HepG2 (cell line): ENCODE results near the gene INHBB. TPM values are rescaled to one million over a fixed set of nuclear protein-coding genes. Genes with fewer than 3 reads are reported as not detected.

ENCODE experiments used
- GLI4 ChIP-seq: sonication (generic); formaldehyde crosslinking; IDR thresholded peaks from 2 replicates; pipeline ENCODE4 v1.5.1; 2020; ENCODE audit warnings: missing genetic modification reagents, mild to moderate bottlenecking, moderate library complexity, borderline replicate concordance
- HDAC2 ChIP-seq: sonication (generic); formaldehyde crosslinking; IDR thresholded peaks from 2 replicates; pipeline ENCODE4 v1.4.0; 2020; ENCODE audit warnings: missing genetic modification reagents
- HIVEP1 ChIP-seq: sonication (generic); formaldehyde crosslinking; IDR thresholded peaks from 2 replicates; pipeline ENCODE4 v1.4.0; 2020; ENCODE audit warnings: mild to moderate bottlenecking, missing genetic modification reagents
- HNRNPK ChIP-seq: fragments of 200-400 bp; formaldehyde crosslinking; IDR thresholded peaks from 2 replicates; pipeline ENCODE4 v1.6.1; 2018; ENCODE audit warnings: low read length, low read depth, moderate library complexity, mild to moderate bottlenecking; ENCODE audit not compliant: poor library complexity, severe bottlenecking
- HOXA9 ChIP-seq: sonication (generic); formaldehyde crosslinking; IDR thresholded peaks from 2 replicates; pipeline ENCODE4 v1.8.1; 2022; ENCODE audit warnings: missing genetic modification reagents, mild to moderate bottlenecking, moderate library complexity, borderline replicate concordance
- MBD4 ChIP-seq: IDR thresholded peaks from 2 replicates; pipeline ENCODE4 v1.6.1; 2012; ENCODE audit warnings: low read length, inconsistent platforms, borderline replicate concordance
- MED8 ChIP-seq: sonication (generic); formaldehyde crosslinking; IDR thresholded peaks from 2 replicates; pipeline ENCODE4 v1.8.1; 2023; ENCODE audit warnings: mild to moderate bottlenecking, missing genetic modification reagents; ENCODE audit not compliant: insufficient replicate concordance
- MIER3 ChIP-seq: IDR thresholded peaks from 2 replicates; pipeline ENCODE4 v1.6.1; 2016; ENCODE audit warnings: missing compliant biosample characterization, borderline replicate concordance
- MZF1 ChIP-seq: sonication (generic); formaldehyde crosslinking; IDR thresholded peaks from 2 replicates; pipeline ENCODE4 v1.8.1; 2023; ENCODE audit warnings: mild to moderate bottlenecking, missing genetic modification reagents, borderline replicate concordance
- NFATC3 ChIP-seq: sonication (generic); formaldehyde crosslinking; IDR thresholded peaks from 2 replicates; pipeline ENCODE4 v1.5.1; 2020; ENCODE audit warnings: mild to moderate bottlenecking, missing genetic modification reagents
- NR2C2 ChIP-seq: sonication (generic); formaldehyde crosslinking; IDR thresholded peaks from 2 replicates; pipeline ENCODE4 v1.4.0; 2020; ENCODE audit warnings: missing genetic modification reagents, mild to moderate bottlenecking, moderate library complexity, borderline replicate concordance
- SRSF9 ChIP-seq: fragments of 200-400 bp; formaldehyde crosslinking; IDR thresholded peaks from 2 replicates; pipeline ENCODE4 v1.6.1; 2018; ENCODE audit warnings: borderline replicate concordance, mild to moderate bottlenecking, low read depth, low read length; ENCODE audit not compliant: insufficient read depth, poor library complexity, severe bottlenecking
- ZBTB2 ChIP-seq: sonication (generic); formaldehyde crosslinking; IDR thresholded peaks from 2 replicates; pipeline ENCODE4 v1.8.0; 2022; ENCODE audit warnings: low read depth, missing genetic modification reagents
- ZFAT ChIP-seq: sonication (generic); formaldehyde crosslinking; conservative IDR thresholded peaks from 2 replicates; pipeline ENCODE4 v1.8.1; 2023; ENCODE audit warnings: missing genetic modification reagents, inconsistent platforms
- ZNF350 ChIP-seq: sonication (generic); formaldehyde crosslinking; IDR thresholded peaks from 2 replicates; pipeline ENCODE4 v1.4.0; 2020; ENCODE audit warnings: mild to moderate bottlenecking, low read depth, missing genetic modification reagents, borderline replicate concordance
- ZNF484 ChIP-seq: sonication (generic); formaldehyde crosslinking; IDR thresholded peaks from 2 replicates; pipeline ENCODE4 v1.5.1; 2020; ENCODE audit warnings: mild to moderate bottlenecking, low read depth, missing genetic modification reagents, borderline replicate concordance
- ZNF510 ChIP-seq: sonication (generic); formaldehyde crosslinking; IDR thresholded peaks from 2 replicates; pipeline ENCODE4 v1.4.0; 2020; ENCODE audit warnings: low read depth, mild to moderate bottlenecking, missing genetic modification reagents
- ZNF564 ChIP-seq: sonication (generic); formaldehyde crosslinking; IDR thresholded peaks from 2 replicates; pipeline ENCODE4 v1.8.1; 2023; ENCODE audit warnings: mild to moderate bottlenecking, missing genetic modification reagents
- ZNF746 ChIP-seq: sonication (generic); formaldehyde crosslinking; IDR thresholded peaks from 2 replicates; pipeline ENCODE4 v1.8.0; 2022; ENCODE audit warnings: mild to moderate bottlenecking, missing genetic modification reagents
- ZNF773 ChIP-seq: sonication (generic); formaldehyde crosslinking; IDR thresholded peaks from 2 replicates; pipeline ENCODE4 v1.4.0; 2020; ENCODE audit warnings: missing genetic modification reagents, borderline replicate concordance
- ZXDC ChIP-seq: sonication (generic); formaldehyde crosslinking; IDR thresholded peaks from 2 replicates; pipeline ENCODE4 v1.5.0; 2020; ENCODE audit warnings: mild to moderate bottlenecking, missing genetic modification reagents
- polyA plus RNA-seq, 8 experiments: library from polyadenylated mRNA; depleted of rRNA in 3 of 8; stranded (reverse) in 7 of 8; unstranded in 1 of 8; fragments of >200 nt; fragmentation: Illumina TruSeq in 4 of 8; extraction: Trizol in 4 of 8; gene quantifications; 2 replicates each; pipeline versions ENCODE4 v1.2.1 to v1.2.3, GENCODE V29; 2011 to 2016; ENCODE audit warnings: low read depth in 4 of 8, missing spikeins in 1 of 8, mixed read lengths in 1 of 8; ENCODE audit not compliant: insufficient read depth in 1 of 8
- total RNA-seq, 5 experiments: library from RNA; depleted of rRNA; stranded (reverse); fragments of >200 nt; fragmentation: Illumina TruSeq; extraction: Trizol; gene quantifications; 2 replicates each; pipeline ENCODE4 v1.2.3, GENCODE V29; 2016; ENCODE audit warnings: low read depth in 1 of 5
- TF ChIP-seq, protein P1 (sequence below): sonication (generic); formaldehyde crosslinking; IDR thresholded peaks from 2 replicates; pipeline ENCODE4 v1.4.0; 2020; ENCODE audit warnings: low read depth, mild to moderate bottlenecking, missing genetic modification reagents

The INHBB gene
- total and polyA plus RNA-seq, 2 of the 13 experiments (the other 11 are each of a cell fraction or from before 2014, with no cell fraction given), result 0.20 to 1.7 TPM

DNA sequence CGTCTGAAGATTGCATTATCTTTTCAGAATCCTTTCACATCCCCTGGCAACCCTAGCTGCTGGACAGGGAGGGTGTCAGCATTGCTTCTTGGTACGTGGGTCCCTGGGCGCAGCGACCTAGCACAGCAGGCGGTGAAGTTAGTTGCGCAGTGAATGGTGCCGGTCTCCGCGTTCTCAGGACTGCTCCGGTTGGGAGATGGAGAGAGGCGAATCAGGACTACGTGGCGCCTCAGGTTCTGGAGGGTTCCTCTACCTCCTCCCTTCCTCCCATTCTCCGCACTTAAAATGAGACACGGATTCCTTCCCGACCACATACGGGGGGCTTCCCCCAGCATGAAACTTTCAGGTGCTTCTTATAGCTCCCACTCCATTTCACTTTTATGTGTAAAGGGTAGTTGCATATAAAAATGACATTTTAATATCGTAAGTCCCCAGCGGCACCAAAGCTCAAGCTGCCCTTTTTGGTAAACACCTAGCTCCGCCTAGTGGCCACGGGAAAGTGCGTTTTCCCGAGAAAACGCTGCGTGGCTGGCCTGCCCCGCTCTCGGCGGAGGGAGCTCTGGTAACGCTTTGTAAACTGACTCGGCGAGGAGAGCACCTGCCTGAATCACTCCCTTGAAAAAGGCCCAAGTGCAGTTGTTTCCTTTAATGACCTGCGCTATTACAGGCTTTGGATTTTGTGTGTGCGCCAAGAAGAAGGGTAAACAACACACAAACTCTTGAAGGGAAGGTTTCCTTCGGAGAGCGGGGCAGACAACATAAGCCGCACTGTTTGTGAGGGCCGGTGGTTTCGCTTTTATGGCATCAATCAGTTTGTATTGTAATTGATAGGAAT is 32.9 kb upstream of the INHBB start (continued):
- TF ChIP-seq ZNF510 (CRISPR knock-in tag) (peak; percentile 73; the same call in 1 of the 2 replicates), ZXDC (CRISPR knock-in tag) (no peak), SRSF9 (no peak), ZNF564 (CRISPR knock-in tag) (no peak), ZNF350 (peak; percentile 48; the same call in 1 of the 2 replicates), MBD4 (no peak), MZF1 (CRISPR knock-in tag) (no peak), ZNF484 (CRISPR knock-in tag) (no peak), GLI4 (no peak), HDAC2 (peak; percentile 42; the same call in 1 of the 2 replicates), MIER3 (CRISPR knock-in tag) (0 out of 2 replicates have a peak, but pooled peaks have one; percentile 59), NFATC3 (CRISPR knock-in tag) (0 out of 2 replicates have a peak, but pooled peaks have one; percentile 51), MED8 (CRISPR knock-in tag) (no peak), NR2C2 (CRISPR knock-in tag) (0 out of 2 replicates have a peak, but pooled peaks have one; percentile 10), HOXA9 (CRISPR knock-in tag) (no peak), ZBTB2 (no peak), HIVEP1 (no peak), ZFAT (CRISPR knock-in tag) (no peak), HNRNPK (no peak), ZNF773 (CRISPR knock-in tag) (no peak), ZNF746 (CRISPR knock-in tag) (no peak)
- TF ChIP-seq, protein P1, sequence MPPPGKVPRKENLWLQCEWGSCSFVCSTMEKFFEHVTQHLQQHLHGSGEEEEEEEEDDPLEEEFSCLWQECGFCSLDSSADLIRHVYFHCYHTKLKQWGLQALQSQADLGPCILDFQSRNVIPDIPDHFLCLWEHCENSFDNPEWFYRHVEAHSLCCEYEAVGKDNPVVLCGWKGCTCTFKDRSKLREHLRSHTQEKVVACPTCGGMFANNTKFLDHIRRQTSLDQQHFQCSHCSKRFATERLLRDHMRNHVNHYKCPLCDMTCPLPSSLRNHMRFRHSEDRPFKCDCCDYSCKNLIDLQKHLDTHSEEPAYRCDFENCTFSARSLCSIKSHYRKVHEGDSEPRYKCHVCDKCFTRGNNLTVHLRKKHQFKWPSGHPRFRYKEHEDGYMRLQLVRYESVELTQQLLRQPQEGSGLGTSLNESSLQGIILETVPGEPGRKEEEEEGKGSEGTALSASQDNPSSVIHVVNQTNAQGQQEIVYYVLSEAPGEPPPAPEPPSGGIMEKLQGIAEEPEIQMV, result no peak
